HG03095 (cell line): Measurements from ENCODE around the gene MBD1.
"Not testable (repeated sequence)": the region's sequence is repeated elsewhere in the genome, so short reads cannot be mapped to it uniquely, and the experiment has no call there.

Experiments
- ATAC-seq: cut with Tn5 transposase; IDR thresholded peaks from one replicate; pipeline ENCODE4 v1.9.1; 2021; ENCODE audit warnings: moderate library complexity; ENCODE audit not compliant: unreplicated experiment

MBD1 gene

DNA sequence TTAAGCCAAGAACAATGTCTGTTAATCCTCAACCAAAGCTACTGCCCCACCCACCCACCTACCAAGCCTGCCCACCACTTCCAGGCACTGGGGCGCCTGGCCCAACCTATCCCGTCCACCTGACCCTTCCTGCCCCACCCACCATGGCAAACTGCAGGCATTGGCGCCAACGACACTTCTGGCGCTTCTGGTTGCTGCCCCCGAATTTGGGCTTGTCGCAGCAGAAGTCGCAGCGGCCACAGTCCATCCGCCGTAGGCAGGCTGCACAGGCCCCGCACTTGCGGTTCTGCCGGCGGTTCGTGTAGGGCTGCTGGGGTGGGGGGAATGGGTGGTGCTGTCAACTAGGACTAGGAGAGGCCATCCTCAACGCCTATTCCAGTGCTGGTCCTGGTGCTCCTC lies 7.3 kb downstream of the MBD1 start:
- ATAC-seq: no peak

DNA sequence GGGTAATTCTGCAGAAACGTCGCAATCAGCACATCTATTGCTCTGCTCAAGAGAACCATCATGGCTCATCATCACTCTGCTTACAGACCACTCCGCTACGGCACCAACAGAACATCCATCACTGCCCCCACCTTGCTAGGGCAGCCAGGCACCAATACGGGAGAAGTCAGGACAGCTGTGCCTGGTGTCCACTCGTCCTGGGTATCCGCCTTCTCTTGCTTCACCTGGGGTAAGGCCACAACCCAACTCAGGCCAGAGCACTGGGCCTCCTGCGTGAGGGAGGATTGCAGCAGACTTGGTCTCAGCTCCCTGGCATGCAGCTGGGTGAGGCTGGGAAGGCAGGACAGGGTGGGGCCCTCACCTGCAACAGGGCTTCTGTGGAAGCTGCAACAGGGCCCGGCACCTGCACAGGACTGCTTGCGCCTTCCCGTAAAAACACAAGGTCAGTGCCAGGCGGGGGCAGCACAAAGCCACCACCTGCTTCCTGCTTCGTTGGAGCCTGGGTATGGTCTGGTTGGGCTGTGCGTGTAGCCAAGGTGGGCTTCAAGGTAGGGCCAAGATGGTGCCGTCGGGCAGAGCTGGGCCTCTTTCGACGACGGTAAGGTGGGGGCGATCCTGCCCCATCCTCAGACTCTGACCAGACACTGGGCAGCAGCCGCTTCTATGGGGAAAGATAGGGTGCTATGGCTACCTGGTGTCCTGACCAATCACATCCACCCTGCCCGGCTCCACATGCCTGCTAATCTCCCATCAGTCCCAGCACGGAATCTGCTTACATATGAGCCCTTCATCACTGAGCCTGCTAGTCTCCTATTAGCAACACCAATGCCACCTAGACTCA lies 7.9 kb downstream of the MBD1 start:
- no peak for ATAC-seq

- no peak for ATAC-seq
Observed at GRCh38 chr18:50272568-50272967, 8.8 kb downstream of the MBD1 start.

GRCh38 chr18:50268022-50268747 lies 13.1 kb downstream of the MBD1 start:
- ATAC-seq: peak; percentile 67

DNA sequence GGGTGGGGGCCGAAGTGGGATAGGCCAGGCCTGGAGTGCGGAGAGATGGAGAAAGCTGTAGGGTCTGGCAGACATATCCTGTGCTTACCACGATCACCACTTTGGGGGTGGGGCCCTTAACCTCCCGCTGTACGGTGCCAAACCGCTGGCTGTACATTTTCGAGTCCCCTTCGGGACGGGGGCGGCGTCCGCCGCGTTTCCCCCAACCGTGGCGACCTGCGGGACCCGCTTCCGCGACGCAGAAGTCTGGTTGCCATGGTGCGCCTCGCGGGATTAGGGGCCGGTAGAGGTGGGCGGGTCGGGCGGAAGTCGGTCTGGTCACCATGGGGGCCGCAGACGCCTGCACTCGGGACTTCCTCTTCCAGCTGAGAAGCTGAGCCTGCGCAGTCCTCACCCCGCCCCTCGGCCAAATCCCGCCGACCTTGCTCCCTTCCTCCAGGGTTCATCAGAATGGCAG lies 15.0 kb downstream of the MBD1 start, which contains the start of gene CFAP53:
Gene CFAP53 (minus strand): TSS at position 248 of the 457 bp plus-strand sequence. CDS start 91 bp downstream, at position 157.
- ATAC-seq: peak; percentile 84

- ATAC-seq: no peak
Observed at GRCh38 chr18:50262977-50263376, 18.3 kb downstream of the MBD1 start.

DNA sequence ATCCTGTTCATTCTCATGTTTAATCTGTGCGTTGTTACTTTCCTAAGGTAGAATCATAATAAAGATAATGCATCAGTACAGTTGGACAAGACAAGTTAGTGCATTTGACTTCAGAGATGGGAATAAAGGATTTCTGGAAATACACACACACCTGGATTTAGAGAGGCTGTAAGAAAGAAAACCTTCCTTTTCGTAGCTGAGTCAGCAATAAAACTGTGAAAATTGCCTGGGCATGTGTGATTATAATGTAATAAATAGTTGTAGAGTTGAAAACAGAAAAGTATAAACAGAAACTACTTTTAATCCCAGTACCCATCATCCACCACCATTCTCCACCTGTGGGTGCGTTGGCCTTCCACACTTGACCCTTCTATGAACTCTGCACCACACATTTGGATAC lies 30.4 kb downstream of the MBD1 start:
- ATAC-seq: no peak

GRCh38 chr18:50249576-50249975 lies 31.7 kb downstream of the MBD1 start:
- ATAC-seq: no peak

DNA sequence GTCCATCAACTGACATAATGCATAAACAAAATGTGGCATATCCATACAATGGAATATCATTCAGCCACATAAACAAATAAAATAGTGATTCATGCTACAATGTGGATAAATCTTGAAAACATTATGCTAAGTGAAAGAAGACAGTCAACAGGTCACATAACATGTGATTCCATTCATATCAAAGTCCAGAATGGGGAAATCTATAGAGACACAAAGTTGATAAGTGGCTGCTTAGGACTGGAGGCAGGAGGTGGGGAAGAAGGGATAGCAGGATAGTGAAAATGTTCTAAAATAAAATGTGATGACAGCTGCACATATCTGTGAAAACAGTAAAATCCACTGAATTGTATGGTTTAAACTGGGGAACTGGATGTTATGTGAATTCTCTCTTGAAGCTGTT lies 33.8 kb downstream of the MBD1 start:
- no peak for ATAC-seq

DNA sequence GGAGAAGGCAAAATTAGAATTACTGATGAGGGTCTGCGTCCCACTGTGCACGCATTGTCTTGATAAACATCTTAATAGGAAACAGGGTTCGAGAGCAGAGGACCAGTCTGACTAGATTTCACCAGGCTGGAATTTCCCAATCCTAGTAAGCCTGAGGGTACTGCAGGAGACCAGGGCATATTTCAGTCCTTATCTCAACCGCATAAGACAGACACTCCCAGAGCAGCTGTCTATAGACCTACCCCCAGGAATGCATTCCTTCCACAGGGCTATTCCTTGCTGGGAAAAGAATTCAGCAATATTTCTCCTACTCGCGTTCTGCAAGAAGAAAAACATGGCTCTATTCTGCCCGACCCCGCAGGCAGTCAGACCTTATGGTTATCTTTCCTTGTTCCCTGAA lies 39.6 kb downstream of the MBD1 start:
- not testable (repeated sequence) for ATAC-seq

DNA sequence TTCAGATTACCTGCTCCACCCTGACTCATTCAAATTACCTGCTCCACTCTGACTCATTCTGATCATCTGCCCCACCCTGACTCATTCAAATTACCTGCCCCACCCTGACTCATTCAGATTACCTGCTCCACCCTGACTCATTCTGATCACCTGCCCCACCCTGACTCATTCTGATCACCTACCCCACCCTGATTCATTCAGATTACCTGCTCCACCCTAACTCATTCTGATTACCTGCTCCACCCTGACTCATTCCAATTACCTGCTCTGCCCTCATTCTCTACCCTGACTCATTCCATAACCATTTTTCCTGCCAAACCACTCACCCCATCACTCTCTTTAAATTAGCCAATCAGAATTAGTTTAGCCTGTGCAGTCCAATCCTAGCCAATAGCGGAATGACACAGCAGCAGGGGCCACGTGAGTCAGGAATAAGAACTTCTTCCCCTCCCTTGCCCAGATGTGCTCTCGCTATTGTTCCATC lies 41.2 kb downstream of the MBD1 start:
- ATAC-seq: no peak

DNA sequence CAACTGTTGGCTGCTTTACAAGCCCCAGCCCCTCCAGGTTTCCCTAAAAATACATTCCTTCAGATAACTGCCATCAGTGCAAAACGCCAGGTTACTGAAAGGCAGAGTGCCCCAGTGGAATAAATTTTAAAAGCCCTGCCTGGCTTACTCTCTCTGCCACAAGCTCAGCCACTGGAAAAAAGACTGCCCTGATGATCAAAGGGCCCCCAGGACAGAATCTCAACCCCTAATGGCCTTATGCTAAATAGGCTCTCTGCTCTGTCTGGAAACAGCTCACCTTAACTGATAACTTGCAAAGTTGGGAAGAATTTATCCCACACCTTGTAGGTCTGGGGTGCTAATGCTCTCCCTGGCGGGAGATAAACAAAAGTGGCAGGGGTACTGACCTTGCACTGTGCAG lies 48.9 kb downstream of the MBD1 start:
- no peak for ATAC-seq

DNA sequence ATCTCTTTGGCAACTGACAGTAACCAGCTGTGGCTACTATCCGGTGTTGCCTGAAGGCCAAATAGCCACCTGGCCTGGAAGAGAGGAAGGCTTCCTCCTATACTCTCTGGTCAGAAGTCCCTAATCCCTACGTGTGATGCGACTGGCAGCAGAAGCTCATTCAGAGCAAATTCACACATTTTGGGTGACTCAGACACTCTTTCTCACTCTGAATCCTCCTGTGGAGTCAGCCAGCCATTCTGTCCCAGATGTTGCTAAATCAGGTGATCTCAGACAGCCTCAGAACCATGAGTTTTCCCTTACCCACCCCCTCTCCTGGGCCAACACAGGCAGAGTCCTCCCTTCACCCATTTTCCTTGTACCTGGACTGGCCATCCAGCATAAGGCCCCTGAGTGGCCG lies 49.7 kb downstream of the MBD1 start:
- ATAC-seq: no peak

DNA sequence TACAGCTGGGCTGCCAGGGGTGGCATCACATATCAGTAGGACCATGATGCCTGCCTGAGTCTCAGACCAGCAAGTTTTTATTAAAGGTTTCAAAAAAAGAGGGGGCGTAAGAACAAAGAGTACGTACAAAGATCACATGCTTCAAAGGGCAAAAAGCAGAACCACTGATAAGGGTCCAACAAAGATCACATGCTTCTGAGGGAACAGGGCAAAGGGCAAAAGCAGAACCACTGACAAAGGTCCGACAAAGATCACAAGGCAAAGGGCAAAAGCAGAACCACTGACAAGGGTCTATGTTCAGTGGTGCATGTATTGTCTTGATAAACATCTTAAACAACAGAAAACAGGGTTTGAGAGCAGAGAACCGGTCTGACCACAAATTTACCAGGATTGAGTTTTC lies 61.1 kb downstream of the MBD1 start:
- ATAC-seq: not testable (repeated sequence)
